DMS153 (cell line): ENCODE data around the gene RNF112.
A peak's percentile ranks its signal among the peaks of the same experiment; 100 is the strongest.

ENCODE experiments used
- DNase-seq: peaks from one replicate; lab custom pipeline; 2025; lab: John Stamatoyannopoulos, UW

The RNF112 gene

DNA sequence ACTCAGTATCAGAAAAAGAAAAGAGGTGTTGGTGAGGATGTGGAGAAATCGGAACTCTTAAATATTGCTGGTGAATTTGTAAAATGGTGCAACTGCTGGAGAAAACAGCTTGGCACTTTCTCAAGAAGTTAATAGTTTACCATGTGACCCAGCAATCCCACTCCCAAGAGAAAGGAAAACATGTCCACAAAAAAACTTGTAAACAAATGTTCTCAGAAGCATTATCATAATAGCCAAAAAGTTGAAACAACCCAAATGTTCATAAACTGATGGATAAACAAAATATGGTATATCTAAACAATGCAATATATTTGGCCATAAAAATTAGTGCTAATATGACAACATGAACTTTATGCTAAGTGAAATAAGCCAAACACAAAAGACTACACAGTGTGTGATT lies 35.3 kb upstream of the RNF112 start:
- DNase-seq, result no peak

- no peak for DNase-seq
Observed at GRCh38 chr17:19376811-19377210, 34.2 kb upstream of the RNF112 start.

GRCh38 chr17:19377602-19378415 lies 33.2 kb upstream of the RNF112 start:
- peak; percentile 93 for DNase-seq

DNA sequence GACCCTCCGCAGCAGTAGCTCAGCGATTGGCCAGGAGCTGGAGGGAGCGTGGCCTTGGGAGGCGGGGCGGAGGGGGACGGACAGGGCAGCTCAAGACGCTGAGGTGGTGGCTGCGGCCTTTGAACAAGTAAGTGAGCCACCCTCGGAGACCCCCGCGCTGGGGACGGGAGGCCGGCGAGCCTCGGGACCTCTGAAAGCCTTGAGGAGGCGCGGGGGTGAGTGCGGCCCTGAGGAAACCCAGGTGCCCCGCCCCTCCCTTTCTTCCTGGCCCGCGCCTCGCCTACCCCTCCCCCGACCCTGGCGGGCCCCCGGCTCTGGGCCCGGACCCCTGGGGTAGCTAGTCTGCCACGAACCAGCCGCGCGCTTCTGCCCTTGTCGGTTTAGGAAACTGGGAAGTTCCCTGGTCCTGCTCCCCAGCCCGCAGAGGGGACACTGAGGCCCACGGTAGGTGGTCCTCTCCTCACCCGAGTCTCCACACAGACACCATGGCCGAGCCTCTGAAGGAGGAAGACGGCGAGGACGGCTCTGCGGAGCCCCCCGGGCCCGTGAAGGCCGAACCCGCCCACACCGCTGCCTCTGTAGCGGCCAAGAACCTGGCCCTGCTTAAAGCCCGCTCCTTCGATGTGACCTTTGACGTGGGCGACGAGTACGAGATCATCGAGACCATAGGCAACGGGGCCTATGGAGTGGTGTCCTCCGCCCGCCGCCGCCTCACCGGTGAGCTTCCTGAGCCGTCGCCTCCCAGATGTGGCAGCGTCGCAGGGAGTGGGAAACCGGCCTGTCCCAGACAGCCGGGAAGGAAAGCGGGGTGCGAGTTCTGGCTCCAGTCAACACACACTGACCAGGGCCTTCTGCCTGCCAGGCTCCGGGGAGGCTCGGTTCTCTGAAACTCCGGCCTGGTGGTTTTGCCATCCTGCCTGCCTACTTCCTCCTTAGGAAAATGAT lies 32.3 kb upstream of the RNF112 start, which contains the start of gene MAPK7:
Gene MAPK7 (plus strand): TSS at position 83 of the 945 bp plus-strand sequence. CDS start 403 bp downstream, at position 486.
- no peak for DNase-seq

DNA sequence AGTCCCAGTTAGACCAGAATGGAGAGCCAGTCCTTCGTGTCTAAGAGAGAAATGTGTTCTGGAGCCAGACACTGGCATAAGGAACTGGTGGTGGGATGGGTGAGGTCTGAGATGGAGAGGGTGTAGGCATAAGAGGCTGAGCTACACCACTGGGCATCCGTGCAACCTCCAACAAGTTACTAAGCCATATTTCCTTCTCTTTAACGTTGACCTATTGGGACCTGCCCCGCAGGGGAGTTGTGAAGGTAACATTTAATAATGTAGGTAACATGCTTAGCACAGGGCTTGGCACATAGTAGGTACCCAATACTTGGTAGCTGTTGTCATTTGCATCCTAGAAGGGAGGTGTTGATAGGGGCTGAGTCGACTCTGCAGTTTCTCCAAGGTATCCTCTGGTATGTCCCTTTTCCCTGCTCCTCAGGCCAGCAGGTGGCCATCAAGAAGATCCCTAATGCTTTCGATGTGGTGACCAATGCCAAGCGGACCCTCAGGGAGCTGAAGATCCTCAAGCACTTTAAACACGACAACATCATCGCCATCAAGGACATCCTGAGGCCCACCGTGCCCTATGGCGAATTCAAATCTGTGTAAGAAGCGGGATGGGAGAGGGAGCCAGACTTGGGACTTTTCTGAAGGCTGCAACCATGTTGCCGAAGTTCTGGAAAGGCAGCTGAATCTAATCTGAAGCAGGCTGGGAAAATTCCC lies 31.5 kb upstream of the RNF112 start:
- DNase-seq, result no peak

GRCh38 chr17:19380481-19381301 lies 30.3 kb upstream of the RNF112 start:
- DNase-seq, result no peak

GRCh38 chr17:19381361-19381740 lies 29.7 kb upstream of the RNF112 start:
- no peak for DNase-seq

DNA sequence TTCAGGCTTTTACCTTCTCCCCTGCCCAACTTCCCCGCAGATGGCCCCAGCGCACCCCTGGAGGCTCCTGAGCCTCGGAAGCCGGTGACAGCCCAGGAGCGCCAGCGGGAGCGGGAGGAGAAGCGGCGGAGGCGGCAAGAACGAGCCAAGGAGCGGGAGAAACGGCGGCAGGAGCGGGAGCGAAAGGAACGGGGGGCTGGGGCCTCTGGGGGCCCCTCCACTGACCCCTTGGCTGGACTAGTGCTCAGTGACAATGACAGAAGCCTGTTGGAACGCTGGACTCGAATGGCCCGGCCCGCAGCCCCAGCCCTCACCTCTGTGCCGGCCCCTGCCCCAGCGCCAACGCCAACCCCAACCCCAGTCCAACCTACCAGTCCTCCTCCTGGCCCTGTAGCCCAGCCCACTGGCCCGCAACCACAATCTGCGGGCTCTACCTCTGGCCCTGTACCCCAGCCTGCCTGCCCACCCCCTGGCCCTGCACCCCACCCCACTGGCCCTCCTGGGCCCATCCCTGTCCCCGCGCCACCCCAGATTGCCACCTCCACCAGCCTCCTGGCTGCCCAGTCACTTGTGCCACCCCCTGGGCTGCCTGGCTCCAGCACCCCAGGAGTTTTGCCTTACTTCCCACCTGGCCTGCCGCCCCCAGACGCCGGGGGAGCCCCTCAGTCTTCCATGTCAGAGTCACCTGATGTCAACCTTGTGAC lies 29.1 kb upstream of the RNF112 start:
- no peak for DNase-seq

DNA sequence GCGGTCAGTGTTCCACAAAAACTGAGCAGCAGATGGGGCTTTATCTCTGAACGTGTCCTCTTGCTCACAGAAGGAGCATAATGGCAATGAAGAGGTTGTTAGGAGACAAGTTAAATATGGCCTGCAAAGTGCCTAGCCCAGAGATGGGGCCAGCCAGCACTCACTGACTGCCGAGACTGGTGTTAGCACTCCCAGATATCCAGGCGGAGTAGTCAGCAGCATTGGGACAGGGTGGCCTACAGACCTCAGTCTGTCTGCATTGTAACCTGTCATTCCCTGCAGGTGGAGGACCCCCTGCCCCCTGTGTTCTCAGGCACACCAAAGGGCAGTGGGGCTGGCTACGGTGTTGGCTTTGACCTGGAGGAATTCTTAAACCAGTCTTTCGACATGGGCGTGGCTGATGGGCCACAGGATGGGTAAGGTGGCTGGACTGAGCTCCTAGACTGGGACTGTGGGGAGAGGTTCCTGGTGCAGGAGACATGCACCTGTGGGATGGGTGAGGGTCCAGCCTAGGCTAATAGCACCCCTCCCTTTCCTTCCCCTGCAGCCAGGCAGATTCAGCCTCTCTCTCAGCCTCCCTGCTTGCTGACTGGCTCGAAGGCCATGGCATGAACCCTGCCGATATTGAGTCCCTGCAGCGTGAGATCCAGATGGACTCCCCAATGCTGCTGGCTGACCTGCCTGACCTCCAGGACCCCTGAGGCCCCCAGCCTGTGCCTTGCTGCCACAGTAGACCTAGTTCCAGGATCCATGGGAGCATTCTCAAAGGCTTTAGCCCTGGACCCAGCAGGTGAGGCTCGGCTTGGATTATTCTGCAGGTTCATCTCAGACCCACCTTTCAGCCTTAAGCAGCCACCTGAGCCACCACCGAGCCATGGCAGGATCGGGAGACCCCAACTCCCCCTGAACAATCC lies 28.2 kb upstream of the RNF112 start:
- no peak for DNase-seq

DNA sequence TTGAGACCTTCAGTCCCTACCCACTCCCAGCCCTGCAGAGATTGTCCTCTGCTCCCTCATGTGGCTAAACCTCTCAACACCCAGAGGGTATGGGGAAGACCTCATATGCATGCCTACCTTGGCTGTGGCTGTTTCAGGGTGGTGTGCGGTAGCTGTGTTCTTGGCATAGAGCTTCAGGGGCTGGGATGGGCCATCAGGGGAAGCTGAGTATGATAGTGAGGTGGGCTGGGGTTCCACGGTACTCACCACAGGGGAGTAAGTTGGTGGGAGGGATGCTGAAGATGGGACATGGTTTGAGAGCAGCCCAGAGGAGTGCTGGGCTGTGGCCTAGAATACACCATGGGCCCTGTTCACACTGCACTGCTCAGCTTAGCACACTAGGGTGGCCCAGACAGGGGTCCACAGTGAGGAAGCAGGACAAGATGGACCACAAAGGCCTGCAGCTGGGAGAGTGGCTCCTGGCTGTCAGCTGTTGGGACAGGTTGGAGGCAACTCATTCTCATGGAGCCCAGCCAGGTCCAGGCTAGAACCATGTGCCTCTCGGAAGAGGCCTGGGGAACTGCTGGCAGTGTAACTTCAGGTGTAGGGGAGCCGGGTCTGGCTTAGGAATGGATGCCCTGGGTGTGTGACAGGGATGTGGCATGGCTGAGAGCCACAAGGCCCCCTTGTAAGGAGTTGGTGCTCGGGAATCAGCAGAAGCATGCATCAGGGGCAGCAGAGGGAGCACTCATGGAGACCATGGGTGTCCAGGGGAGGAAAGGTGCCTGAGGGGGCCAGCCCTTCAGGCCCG lies 27.2 kb upstream of the RNF112 start:
- no peak for DNase-seq

- DNase-seq, result no peak
Observed at GRCh38 chr17:19384723-19385391, 26.2 kb upstream of the RNF112 start.

GRCh38 chr17:19385521-19385983 lies 25.5 kb upstream of the RNF112 start:
- DNase-seq, result no peak

GRCh38 chr17:19386051-19386929 lies 24.7 kb upstream of the RNF112 start:
- DNase-seq, result no peak

GRCh38 chr17:19386974-19387920 lies 23.8 kb upstream of the RNF112 start, which contains the start of gene MFAP4:
Gene MFAP4, minus strand, starts transcription at chr17:19387190. Its CDS starts 35 bp downstream, at chr17:19387155.
- DNase-seq, result no peak

GRCh38 chr17:19387921-19388521 lies 23.0 kb upstream of the RNF112 start:
- DNase-seq, result no peak
